ENCODE results near the gene ACCS.

Gene ACCS

DNA sequence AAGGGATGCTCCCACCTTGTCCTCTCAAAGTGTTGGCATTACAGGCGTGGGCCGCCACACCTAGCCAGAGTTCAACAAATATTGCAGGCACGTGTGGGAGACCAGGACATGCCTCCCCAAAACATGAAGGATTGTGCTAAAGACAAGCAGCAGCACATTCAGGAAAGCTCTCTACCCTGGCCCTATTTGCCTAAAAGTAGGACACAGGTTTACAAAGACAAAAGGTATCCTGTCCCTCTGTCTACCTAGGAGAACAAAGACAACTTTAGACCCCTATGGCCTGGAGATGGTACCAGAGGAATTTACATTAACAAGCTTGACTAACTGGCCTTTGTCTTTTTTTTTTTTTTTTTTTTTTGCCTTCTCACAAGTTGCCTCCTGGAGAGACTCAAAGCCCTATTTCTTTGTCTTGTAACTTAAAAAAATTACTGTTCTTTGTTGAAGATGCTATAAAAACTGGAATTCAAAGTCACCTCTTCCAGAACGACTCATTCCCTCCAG, 859 bp upstream of the ACCS start:
- H3K4me3 Mint-ChIP-seq, result peak overlapping the region; percentile 91
- peak overlapping the region; percentile 87 for H3K27ac Mint-ChIP-seq
- no peak for DNase-seq (ENCODE audit: low spot score in 2 of 2)
- no peak for ATAC-seq (ENCODE audit: low read depth)
- peaks cover 2% of the 10 kb centered on the region for H3K36me3 Mint-ChIP-seq
- H3K4me1 Mint-ChIP-seq, result peaks cover 12% of the 10 kb centered on the region
- H3K27me3 Mint-ChIP-seq, result no peaks in the 10 kb centered on the region
- H3K9me3 Mint-ChIP-seq, result no peaks in the 10 kb centered on the region

DNA sequence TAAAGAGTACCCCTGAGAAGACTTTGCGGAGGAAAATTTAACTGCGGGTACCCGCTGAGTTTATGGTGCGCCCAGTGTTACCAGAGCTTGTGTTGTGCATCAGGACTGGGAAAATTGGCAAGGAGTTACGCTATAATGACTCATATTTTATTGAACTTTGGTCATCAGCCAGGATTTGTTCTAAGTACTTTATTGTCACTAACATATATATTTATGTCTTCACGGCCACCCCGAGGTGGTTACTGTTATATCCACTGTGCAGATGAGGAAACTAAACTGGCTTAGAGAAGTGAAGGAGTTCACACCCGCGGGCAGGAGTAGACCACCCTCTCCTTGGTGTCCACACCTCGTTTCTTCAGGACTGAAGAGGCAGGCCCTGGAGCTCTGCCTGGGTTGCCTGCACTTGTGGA, 667 bp downstream of the ACCS start:
- ATAC-seq (ENCODE audit: low read depth) (no peak), DNase-seq (ENCODE audit: low spot score in 2 of 2) (no peak)
- Mint-ChIP-seq H3K36me3 (peaks cover 6% of the 10 kb centered on the region), H3K4me3 (peak overlapping the region; percentile 91), H3K27me3 (no peaks in the 10 kb centered on the region), H3K4me1 (peaks cover 14% of the 10 kb centered on the region), H3K27ac (peak overlapping the region; percentile 87), H3K9me3 (no peaks in the 10 kb centered on the region)

DNA sequence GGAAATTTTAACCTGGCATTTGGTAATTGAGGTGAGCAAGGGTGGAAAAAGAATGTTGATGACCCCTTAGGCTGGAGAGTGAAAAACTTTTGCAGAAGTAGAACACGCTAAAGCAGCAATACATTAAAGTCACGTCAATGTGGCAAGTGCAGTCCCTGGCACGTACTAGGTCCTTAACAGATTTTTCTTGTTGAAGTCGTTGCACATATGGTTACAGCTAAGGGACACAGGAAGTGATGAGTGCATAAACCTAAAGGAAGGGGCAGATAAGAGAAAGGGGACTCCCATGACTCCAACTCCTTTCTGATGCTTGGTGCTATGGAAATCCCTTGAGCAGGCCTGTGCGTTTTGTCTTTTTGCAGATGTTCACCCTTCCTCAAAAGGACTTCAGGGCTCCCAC, 1.2 kb downstream of the ACCS start:
- Mint-ChIP-seq H3K27me3 (no peaks in the 10 kb centered on the region), H3K9me3 (no peaks in the 10 kb centered on the region), H3K4me1 (peaks cover 14% of the 10 kb centered on the region), H3K36me3 (peaks cover 6% of the 10 kb centered on the region), H3K4me3 (peak overlapping the region; percentile 91), H3K27ac (peak overlapping the region; percentile 87)
- ATAC-seq (ENCODE audit: low read depth), result no peak
- no peak for DNase-seq (ENCODE audit: low spot score in 2 of 2)

DNA sequence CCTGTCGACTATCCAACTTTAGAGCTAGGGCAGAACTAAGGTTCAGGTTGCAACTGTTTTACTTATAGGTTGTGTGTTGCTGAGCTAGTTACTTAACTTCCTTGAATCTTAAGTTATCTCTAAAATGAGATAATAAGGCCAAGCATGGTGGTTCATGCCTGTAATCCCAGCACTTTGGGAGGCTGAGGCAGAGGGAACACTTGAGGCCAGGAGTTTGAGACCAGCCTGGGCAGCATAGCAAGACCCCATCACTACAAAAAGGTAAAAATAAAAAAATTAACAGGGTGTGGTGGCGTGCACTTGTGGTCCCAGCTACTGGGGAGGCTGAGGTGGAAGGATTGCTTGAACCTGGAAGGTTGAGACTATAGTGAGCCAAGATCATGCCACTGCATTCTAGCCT, 2.1 kb downstream of the ACCS start:
- Mint-ChIP-seq H3K27me3 (no peaks in the 10 kb centered on the region), H3K4me1 (peaks cover 14% of the 10 kb centered on the region), H3K36me3 (peaks cover 6% of the 10 kb centered on the region), H3K4me3 (no peak overlapping the region), H3K27ac (no peak overlapping the region), H3K9me3 (no peaks in the 10 kb centered on the region)
- ATAC-seq (ENCODE audit: low read depth), result no peak
- no peak for DNase-seq (ENCODE audit: low spot score in 2 of 2)

DNA sequence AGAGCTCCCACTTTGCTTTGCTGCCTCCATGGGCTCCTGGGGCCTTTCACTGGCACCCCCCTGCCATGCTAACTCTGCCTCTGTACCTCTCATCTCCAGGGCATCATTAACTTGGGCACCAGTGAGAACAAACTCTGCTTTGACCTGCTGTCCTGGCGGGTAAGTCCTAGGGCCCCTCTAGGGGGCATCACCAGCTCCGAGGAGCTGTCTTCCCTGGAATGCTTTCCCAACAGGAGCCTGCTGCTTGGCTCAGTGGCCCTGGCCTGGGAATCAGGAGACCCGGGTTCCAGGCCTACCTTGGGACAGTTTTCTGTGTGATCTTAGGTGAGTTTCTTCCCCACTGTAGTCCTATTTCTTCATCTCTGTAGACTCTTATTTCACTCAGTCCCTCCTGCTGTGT, 5.1 kb downstream of the ACCS start:
- H3K27ac Mint-ChIP-seq, result no peak overlapping the region
- no peak for ATAC-seq (ENCODE audit: low read depth)
- no peak overlapping the region for H3K4me3 Mint-ChIP-seq

DNA sequence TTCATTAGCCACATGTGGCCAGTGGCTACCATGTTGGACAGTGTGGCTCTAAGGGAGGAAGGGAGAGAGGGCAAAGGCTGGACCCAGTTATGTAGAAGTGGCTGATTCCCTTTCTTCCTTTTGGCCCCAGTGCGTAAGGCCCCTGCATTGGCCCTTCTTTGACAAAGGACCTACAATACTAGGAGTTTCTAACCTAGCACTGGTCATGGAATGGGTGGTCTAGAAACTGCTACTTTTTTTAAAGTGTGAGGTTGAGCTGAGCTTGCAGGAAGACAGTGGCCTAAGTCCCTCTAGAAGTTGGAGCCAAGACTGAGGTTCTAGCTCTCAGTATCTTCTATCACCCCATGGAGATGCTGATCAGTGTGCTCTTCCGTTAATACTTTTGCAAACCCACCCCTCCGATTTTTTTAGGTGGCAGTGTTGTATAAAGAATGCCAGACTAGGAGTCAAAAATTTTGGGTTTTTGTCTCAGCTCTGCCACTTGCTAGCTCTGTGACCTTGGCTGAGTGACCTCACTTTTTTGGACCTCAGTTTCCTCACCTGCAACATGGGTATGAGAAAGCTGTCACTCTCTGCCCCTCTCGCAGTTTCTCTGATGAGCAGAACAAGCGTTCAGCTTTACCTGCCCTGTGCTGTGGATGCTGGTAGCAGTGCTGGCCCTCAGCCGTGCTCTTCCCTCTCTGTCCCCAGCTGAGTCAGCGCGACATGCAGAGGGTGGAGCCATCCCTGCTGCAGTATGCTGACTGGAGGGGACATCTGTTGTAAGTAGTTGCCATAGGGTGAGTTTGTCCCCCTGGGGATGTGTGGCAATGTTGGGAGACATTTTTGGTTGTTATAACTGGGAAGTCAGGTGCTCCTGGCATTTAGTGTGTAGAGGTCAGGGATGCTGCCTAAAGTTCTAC, 6.9 kb downstream of the ACCS start:
- no peak overlapping the region for H3K27ac Mint-ChIP-seq
- H3K4me1 Mint-ChIP-seq, result peaks cover 9% of the 10 kb centered on the region
- no peak overlapping the region for H3K4me3 Mint-ChIP-seq
- no peak for DNase-seq (ENCODE audit: low spot score in 2 of 2)
- ATAC-seq (ENCODE audit: low read depth), result no peak
- H3K9me3 Mint-ChIP-seq, result no peaks in the 10 kb centered on the region
- H3K36me3 Mint-ChIP-seq, result peaks cover 13% of the 10 kb centered on the region
- no peaks in the 10 kb centered on the region for H3K27me3 Mint-ChIP-seq

More for the DNA sequence above, 5.1 kb downstream of the ACCS start:
- no peaks in the 10 kb centered on the region for H3K9me3 Mint-ChIP-seq
- DNase-seq (ENCODE audit: low spot score in 2 of 2), result no peak
- no peaks in the 10 kb centered on the region for H3K27me3 Mint-ChIP-seq
- peaks cover 12% of the 10 kb centered on the region for H3K4me1 Mint-ChIP-seq
- peaks cover 13% of the 10 kb centered on the region for H3K36me3 Mint-ChIP-seq

DNA sequence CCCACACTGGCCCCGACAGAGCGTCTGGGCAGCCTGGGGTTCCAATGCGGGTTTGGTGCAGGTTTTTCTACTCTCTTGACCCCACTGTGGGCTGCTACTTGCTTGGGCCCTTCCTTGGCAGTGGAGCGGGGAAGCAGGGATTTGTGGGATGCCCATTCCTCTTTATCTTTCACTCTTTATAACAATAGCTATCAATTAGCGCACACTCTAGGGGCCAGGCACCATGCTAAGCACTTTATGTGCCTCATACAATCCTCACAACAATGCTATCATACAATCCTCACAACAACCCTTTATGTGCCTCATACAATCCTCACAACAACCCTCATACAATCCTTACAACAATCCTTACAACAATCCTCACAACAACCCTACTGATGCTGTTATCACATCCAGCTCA, 12.7 kb downstream of the ACCS start:
- no peaks in the 10 kb centered on the region for H3K9me3 Mint-ChIP-seq
- DNase-seq (ENCODE audit: low spot score in 2 of 2) (no peak), ATAC-seq (ENCODE audit: low read depth) (no peak)
- no peaks in the 10 kb centered on the region for H3K27me3 Mint-ChIP-seq
- H3K27ac Mint-ChIP-seq, result no peak overlapping the region
- H3K4me3 Mint-ChIP-seq, result no peak overlapping the region
- H3K4me1 Mint-ChIP-seq, result no peaks in the 10 kb centered on the region
- H3K36me3 Mint-ChIP-seq, result peaks cover 19% of the 10 kb centered on the region

DNA sequence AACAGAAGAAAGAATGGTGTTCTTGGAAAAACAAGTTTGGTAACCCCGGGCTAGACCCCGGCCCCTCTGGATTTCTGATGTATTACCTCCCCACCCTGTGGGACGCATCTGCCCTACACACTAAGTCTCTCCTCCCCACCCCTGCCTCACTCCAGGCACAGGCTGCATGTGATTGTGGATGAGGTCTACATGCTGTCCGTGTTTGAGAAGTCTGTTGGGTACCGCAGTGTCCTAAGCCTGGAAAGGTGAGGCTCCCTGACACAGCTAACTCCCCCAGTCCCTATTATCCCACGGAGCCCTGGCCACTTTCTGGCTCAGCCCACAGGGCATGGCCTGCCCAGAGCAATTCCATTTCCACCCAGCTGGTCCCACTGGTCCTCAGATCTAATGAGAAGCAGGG, 13.3 kb downstream of the ACCS start:
- peaks cover 24% of the 10 kb centered on the region for H3K36me3 Mint-ChIP-seq
- DNase-seq (ENCODE audit: low spot score in 2 of 2), result no peak
- H3K4me3 Mint-ChIP-seq, result no peak overlapping the region
- no peak overlapping the region for H3K27ac Mint-ChIP-seq
- no peaks in the 10 kb centered on the region for H3K4me1 Mint-ChIP-seq
- no peak for ATAC-seq (ENCODE audit: low read depth)
- no peaks in the 10 kb centered on the region for H3K9me3 Mint-ChIP-seq
- H3K27me3 Mint-ChIP-seq, result no peaks in the 10 kb centered on the region

DNA sequence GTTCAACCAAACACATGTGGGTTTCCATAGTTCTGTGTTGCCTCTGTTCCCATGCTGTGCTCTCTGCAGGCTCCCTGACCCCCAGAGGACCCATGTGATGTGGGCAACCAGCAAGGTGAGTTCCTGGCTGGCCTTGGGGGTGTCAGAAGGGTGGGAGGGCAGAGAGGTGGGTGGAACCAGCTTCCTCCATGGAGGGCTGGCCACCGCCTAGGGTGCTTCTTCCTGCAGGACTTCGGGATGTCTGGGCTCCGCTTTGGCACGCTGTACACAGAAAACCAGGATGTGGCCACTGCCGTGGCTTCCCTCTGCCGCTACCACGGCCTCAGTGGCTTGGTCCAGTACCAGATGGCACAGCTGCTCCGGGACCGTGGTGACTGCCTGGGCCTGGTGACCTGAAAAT, 14.9 kb downstream of the ACCS start:
- Mint-ChIP-seq H3K27me3 (no peaks in the 10 kb centered on the region), H3K36me3 (peaks cover 28% of the 10 kb centered on the region), H3K4me1 (no peaks in the 10 kb centered on the region), H3K4me3 (no peak overlapping the region), H3K9me3 (peaks cover 4% of the 10 kb centered on the region), H3K27ac (no peak overlapping the region)
- DNase-seq (ENCODE audit: low spot score in 2 of 2) (no peak), ATAC-seq (ENCODE audit: low read depth) (no peak)

DNA sequence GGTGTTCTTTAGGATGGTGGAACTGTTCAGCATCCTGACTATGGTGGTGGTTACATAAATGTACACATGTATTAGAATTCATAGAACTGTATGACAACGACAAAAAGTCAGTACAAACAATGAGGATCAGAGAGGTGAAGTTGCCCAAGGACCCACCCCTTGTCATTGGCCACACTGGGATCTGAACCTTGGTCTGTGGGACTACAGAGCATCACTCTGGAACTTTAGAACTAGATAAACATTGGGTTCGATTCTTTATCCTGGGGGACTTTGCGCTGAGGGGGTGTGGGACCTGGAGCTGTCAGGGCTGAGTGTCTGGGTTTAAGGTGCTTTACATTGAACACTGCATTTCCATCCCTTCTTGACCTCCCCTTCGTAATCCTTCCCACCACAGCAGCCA, 16.6 kb downstream of the ACCS start:
- no peaks in the 10 kb centered on the region for H3K27me3 Mint-ChIP-seq
- peaks cover 31% of the 10 kb centered on the region for H3K36me3 Mint-ChIP-seq
- H3K27ac Mint-ChIP-seq, result no peak overlapping the region
- DNase-seq (ENCODE audit: low spot score in 2 of 2) (no peak), ATAC-seq (ENCODE audit: low read depth) (no peak)
- peaks cover 6% of the 10 kb centered on the region for H3K9me3 Mint-ChIP-seq
- H3K4me3 Mint-ChIP-seq, result no peak overlapping the region
- no peaks in the 10 kb centered on the region for H3K4me1 Mint-ChIP-seq

DNA sequence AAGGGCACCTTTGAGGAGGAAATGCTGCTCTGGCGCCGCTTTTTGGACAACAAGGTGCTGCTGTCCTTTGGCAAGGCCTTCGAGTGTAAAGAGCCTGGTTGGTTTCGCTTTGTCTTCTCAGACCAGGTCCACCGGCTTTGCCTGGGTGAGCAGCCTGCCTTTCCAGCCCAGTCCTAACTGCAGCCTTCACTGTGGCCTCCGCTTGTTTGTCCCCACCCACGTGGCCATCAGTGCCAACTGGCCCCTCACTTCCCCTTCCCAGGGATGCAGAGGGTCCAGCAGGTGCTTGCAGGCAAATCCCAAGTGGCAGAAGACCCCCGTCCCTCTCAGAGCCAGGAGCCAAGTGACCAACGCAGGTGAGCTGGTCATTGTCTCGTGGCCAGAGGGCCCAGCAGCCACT, 17.4 kb downstream of the ACCS start:
- H3K4me1 Mint-ChIP-seq, result no peaks in the 10 kb centered on the region
- peaks cover 32% of the 10 kb centered on the region for H3K36me3 Mint-ChIP-seq
- no peak overlapping the region for H3K4me3 Mint-ChIP-seq
- no peak overlapping the region for H3K27ac Mint-ChIP-seq
- H3K9me3 Mint-ChIP-seq, result peaks cover 6% of the 10 kb centered on the region
- H3K27me3 Mint-ChIP-seq, result no peaks in the 10 kb centered on the region
- DNase-seq (ENCODE audit: low spot score in 2 of 2) (no peak), ATAC-seq (ENCODE audit: low read depth) (no peak)

DNA sequence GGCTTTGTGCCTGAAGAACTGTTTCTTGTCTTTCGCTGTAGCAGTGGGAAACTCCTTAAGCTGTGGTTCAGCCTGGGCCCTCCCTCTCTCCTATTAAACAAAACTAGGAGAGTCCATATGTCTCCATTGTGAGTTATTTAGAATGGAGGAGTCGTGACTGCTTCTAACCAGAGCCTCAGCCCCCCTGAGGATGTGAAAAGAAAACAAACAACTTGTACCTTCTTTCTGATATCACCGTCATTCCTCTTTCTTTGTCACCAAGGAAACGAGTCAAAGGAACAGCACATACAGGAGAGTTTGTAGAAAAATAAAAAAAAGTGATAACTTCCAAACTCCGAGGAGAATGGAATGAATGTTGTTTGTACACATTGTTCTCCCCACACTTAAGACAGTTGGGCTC, 17.8 kb downstream of the ACCS start:
- peaks cover 6% of the 10 kb centered on the region for H3K9me3 Mint-ChIP-seq
- no peaks in the 10 kb centered on the region for H3K4me1 Mint-ChIP-seq
- no peaks in the 10 kb centered on the region for H3K27me3 Mint-ChIP-seq
- no peak for DNase-seq (ENCODE audit: low spot score in 2 of 2)
- H3K36me3 Mint-ChIP-seq, result peaks cover 34% of the 10 kb centered on the region
- ATAC-seq (ENCODE audit: low read depth), result no peak
- no peak overlapping the region for H3K27ac Mint-ChIP-seq
- H3K4me3 Mint-ChIP-seq, result no peak overlapping the region

DNA sequence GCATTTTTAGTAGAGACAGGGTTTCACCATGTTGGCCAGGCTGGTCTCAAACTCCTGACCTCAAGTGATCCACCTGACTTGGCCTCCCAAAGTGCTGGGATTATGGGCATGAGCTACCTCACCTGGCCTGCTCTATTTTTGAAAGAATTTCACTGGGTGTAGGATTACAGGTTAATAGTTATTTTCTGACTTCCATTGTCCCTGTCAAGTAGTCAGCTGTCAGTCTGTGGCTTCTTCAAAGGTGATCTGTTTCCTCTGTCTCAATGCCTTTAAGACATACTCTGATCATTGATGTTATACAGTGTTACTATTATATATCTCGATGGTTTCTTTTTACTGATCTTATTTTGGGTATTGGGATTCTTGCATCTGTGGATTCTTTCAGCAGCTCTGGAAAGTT, 19.3 kb downstream of the ACCS start:
- Mint-ChIP-seq H3K27me3 (no peaks in the 10 kb centered on the region), H3K4me3 (no peak overlapping the region), H3K36me3 (peaks cover 32% of the 10 kb centered on the region), H3K4me1 (peaks cover 2% of the 10 kb centered on the region), H3K27ac (no peak overlapping the region), H3K9me3 (peaks cover 6% of the 10 kb centered on the region)
- no peak for ATAC-seq (ENCODE audit: low read depth)
- no peak for DNase-seq (ENCODE audit: low spot score in 2 of 2)

DNA sequence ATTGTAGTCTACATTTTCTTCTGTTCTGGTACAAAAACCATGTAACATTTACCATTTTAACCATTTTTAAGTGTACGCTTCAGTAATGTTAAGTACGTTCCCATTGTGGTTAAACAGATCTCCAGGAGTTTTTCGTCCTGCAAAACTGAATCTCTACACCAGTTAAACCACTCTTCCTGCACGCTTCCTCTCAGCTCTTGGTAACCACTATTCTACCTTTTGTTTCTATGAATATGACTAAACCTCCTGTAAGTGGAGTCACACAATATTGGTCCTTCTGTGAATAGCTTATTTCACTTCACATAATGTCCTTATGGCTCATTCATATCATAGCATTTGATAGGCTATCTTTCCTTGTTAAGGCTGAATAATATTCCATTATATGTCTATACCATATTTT, 22.3 kb downstream of the ACCS start:
- peaks cover 2% of the 10 kb centered on the region for H3K4me1 Mint-ChIP-seq
- H3K9me3 Mint-ChIP-seq, result peaks cover 6% of the 10 kb centered on the region
- ATAC-seq (ENCODE audit: low read depth) (no peak), DNase-seq (ENCODE audit: low spot score in 2 of 2) (no peak)
- H3K36me3 Mint-ChIP-seq, result peaks cover 27% of the 10 kb centered on the region
- no peaks in the 10 kb centered on the region for H3K27me3 Mint-ChIP-seq
- H3K4me3 Mint-ChIP-seq, result no peak overlapping the region
- no peak overlapping the region for H3K27ac Mint-ChIP-seq

DNA sequence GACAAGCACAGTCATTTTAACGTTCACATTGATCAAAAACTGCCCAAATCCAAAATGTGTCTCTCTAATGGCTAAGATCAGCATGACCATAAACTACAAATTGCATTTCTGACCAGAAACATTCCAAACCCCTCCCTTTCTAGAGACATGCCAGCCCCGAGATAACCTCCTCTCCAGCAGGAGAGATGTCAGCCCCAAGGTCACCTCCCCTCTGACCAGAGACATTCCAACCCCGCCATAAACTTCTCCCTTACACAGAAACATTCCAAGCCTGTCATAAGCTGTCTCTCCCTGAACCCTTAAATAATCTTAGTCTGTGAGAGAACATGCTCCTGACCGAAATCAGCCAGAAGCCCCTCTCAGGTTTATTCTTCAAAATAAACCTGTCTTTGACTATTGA, 22.8 kb downstream of the ACCS start:
- Mint-ChIP-seq H3K4me3 (no peak overlapping the region), H3K27ac (no peak overlapping the region), H3K27me3 (no peaks in the 10 kb centered on the region), H3K9me3 (peaks cover 6% of the 10 kb centered on the region), H3K36me3 (peaks cover 24% of the 10 kb centered on the region), H3K4me1 (peaks cover 2% of the 10 kb centered on the region)
- DNase-seq (ENCODE audit: low spot score in 2 of 2) (no peak), ATAC-seq (ENCODE audit: low read depth) (no peak)
